Stimulated activated effector memory CD8-positive, alpha-beta T cell treated with anti-CD3 and anti-CD28 coated beads, Interleukin-12 subunit alpha, Interleukin-12 subunit beta, amount 100 ng/mL, for 72 hours (primary cell): Measurements from ENCODE around the gene ABL2.

Experiments
- ATAC-seq: fragments of 150-1000 bp; cut with Tn5 transposase; 2 replicates; pipeline ENCODE4 v1.10.0; 2021
- DNase-seq, 2 donors: peaks; one replicate each; pipeline ENCODE4 v3.0.0; 2021 to 2022; ENCODE audit warnings: low spot score in 2 of 2
- H3K27ac Mint-ChIP-seq: one replicate; pipeline ENCODE4 v1.8.0; 2022; ENCODE audit warnings: mild to moderate bottlenecking, mixed read lengths
- H3K36me3 Mint-ChIP-seq: one replicate; pipeline ENCODE4 v1.8.0; 2022; ENCODE audit warnings: mild to moderate bottlenecking, mixed read lengths
- H3K4me1 Mint-ChIP-seq: one replicate; pipeline ENCODE4 v1.8.0; 2022; ENCODE audit warnings: mixed read lengths
- H3K4me3 Mint-ChIP-seq: one replicate; pipeline ENCODE4 v1.8.0; 2022; ENCODE audit warnings: mild to moderate bottlenecking, mixed read lengths
- H3K9me3 Mint-ChIP-seq: one replicate; pipeline ENCODE4 v1.8.0; 2022; ENCODE audit warnings: mixed read lengths

Gene ABL2

GRCh38 chr1:179167418-179167777 is 62.1 kb downstream of the ABL2 start:
- Mint-ChIP-seq H3K4me1 (peaks cover 6% of the 10 kb centered on the region), H3K27ac (no peak overlapping the region), H3K4me3 (no peak overlapping the region), H3K36me3 (no peaks in the 10 kb centered on the region), H3K9me3 (no peaks in the 10 kb centered on the region)
- ATAC-seq (no peak), DNase-seq (no peak)

DNA sequence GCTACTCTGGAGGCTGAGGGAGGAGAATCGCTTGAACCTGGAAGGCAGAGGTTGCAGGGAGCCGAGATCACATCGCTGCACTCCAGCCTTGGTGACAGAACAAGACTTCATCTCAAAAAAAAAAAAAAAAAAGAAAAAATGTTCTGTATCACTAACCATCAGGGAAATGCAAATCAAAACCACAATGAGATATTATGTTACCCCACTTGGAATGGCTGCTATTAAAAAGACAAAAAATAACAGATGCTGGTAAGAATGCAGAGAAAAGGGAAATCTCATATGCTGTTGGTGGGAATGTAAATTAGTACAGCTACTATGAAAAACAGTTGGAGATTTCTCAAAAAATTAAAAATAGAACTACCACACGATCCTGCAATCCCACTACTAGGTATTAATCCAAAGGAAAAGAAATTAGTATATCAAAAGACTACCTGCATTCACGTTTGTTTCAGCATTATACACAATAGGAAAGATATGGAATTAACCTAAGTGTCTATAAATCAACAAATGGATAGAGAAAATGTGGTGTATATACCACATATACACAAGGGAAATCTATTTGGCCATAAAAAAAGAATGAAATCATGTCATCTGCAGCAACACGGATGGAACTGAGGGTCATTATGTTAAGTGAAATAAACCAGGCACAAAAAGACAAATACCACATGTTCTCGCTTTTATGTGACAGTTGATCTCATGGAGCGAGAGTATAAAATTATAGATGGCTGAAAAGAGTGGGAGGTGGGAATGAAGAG is 62.6 kb downstream of the ABL2 start:
- H3K4me3 Mint-ChIP-seq = no peak overlapping the region
- H3K27ac Mint-ChIP-seq = no peak overlapping the region
- no peaks in the 10 kb centered on the region for H3K36me3 Mint-ChIP-seq
- DNase-seq (no peak), ATAC-seq (no peak)
- peaks cover 6% of the 10 kb centered on the region for H3K4me1 Mint-ChIP-seq
- H3K9me3 Mint-ChIP-seq = no peaks in the 10 kb centered on the region

DNA sequence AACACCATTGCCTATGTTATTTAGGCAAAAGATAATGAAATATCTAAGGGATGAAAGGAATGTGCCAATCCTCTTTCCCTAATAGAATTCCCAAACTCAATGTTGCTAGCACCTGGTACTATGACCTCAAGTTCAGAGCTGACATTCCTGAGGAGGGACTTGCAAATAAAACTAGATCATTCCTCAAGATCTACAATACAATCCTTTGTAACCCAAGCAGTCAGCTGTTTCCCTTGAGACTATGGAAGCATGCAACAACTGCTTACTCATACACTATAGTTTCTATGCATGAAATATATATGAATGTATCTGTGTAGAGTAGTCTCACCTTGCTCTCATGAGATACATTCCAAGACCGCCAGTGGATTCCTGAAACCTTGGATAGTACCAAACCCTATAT is 65.0 kb downstream of the ABL2 start:
- Mint-ChIP-seq H3K9me3 (no peaks in the 10 kb centered on the region), H3K36me3 (no peaks in the 10 kb centered on the region), H3K4me3 (no peak overlapping the region), H3K4me1 (peaks cover 6% of the 10 kb centered on the region), H3K27ac (no peak overlapping the region)
- DNase-seq = no peak
- no peak for ATAC-seq

DNA sequence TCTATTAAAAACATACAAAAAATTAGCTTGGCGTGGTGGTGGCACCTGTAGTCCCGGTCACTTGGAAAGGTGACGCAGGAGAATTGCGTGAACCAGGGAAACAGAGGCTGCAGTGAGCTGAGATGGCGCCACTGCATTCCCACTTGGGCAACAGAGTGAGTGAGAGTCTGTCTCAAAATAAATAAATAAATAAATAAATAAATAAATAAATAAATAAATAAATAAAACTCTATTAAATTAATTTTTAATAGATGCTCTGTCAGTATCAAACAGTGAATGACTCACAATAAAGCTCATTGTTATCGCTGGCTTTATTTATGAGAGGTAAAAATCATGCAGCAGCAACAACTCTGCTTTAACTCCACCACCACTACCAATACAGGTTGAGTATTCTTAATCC is 72.8 kb downstream of the ABL2 start:
- Mint-ChIP-seq H3K36me3 (no peaks in the 10 kb centered on the region), H3K4me3 (no peak overlapping the region), H3K27ac (no peak overlapping the region), H3K9me3 (no peaks in the 10 kb centered on the region), H3K4me1 (peaks cover 8% of the 10 kb centered on the region)
- ATAC-seq (no peak), DNase-seq (no peak)

DNA sequence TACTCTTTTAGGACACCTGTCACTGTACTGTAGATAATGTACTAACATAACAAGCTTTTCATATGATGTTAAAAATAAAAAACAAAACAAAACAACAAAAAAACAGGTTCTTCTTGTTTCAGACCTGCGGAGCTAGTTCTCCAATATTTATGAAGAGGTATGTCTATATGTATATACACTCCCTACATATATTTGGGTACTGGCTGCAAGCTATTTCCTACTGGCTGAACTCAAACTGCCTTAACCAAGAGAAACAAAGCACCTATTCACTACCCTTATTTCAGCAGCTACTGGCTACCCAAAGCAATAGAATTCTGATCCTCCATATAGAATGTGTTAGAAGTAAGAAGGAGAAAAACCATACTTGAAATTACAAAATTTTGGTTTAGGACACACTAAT is 73.5 kb downstream of the ABL2 start:
- Mint-ChIP-seq H3K9me3 (no peaks in the 10 kb centered on the region), H3K36me3 (no peaks in the 10 kb centered on the region), H3K4me1 (peaks cover 8% of the 10 kb centered on the region), H3K4me3 (no peak overlapping the region), H3K27ac (no peak overlapping the region)
- no peak for ATAC-seq
- DNase-seq = no peak

GRCh38 chr1:179155615-179156014 is 73.9 kb downstream of the ABL2 start:
- no peak overlapping the region for H3K27ac Mint-ChIP-seq
- H3K9me3 Mint-ChIP-seq = no peaks in the 10 kb centered on the region

DNA sequence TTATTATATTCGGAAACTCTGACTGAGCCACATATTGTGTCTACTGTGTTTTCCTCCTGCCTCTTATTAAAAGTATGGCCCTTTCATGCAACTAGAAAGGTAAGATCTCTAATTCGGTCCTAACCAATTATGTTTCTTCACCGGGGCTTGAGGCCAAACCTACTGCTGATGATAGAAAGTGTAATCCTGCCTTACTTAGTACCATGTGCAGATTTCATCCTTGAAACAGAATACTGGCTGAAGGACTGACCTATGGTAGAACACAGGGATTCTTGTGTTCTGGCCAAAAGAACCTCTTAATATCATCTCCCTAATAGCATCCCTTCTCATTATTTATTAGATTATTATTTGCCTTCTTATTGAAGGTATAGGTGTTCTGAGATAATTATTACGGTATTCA is 75.0 kb downstream of the ABL2 start:
- Mint-ChIP-seq H3K9me3 (no peaks in the 10 kb centered on the region), H3K4me1 (peaks cover 8% of the 10 kb centered on the region), H3K36me3 (no peaks in the 10 kb centered on the region), H3K27ac (no peak overlapping the region), H3K4me3 (no peak overlapping the region)
- no peak for DNase-seq
- ATAC-seq = no peak

More at GRCh38 chr1:179155615-179156014, 73.9 kb downstream of the ABL2 start:
- Mint-ChIP-seq H3K4me1 (peaks cover 8% of the 10 kb centered on the region), H3K36me3 (no peaks in the 10 kb centered on the region), H3K4me3 (no peak overlapping the region)
- ATAC-seq = no peak
- DNase-seq = no peak

DNA sequence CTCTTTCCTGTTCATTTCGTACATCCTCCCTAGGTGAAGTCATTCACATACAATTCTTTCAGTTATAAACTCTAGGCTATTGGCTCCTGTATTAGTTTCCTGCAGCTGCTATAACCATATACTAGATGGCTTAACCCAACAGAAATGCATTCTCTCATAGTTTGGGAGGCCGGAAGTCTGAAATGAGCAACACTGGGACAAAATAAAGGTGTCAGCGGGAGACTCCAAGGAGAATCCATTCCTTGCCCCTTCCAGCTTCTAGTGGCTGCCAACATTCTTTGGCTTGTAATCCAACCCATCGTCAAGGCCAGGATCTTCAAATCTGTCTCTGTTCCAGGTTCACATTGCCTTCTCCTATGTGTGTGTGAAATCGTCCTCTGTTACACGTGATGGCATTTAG is 76.3 kb downstream of the ABL2 start:
- Mint-ChIP-seq H3K27ac (no peak overlapping the region), H3K4me3 (no peak overlapping the region), H3K36me3 (no peaks in the 10 kb centered on the region), H3K4me1 (peaks cover 8% of the 10 kb centered on the region), H3K9me3 (no peaks in the 10 kb centered on the region)
- ATAC-seq (no peak), DNase-seq (no peak)

DNA sequence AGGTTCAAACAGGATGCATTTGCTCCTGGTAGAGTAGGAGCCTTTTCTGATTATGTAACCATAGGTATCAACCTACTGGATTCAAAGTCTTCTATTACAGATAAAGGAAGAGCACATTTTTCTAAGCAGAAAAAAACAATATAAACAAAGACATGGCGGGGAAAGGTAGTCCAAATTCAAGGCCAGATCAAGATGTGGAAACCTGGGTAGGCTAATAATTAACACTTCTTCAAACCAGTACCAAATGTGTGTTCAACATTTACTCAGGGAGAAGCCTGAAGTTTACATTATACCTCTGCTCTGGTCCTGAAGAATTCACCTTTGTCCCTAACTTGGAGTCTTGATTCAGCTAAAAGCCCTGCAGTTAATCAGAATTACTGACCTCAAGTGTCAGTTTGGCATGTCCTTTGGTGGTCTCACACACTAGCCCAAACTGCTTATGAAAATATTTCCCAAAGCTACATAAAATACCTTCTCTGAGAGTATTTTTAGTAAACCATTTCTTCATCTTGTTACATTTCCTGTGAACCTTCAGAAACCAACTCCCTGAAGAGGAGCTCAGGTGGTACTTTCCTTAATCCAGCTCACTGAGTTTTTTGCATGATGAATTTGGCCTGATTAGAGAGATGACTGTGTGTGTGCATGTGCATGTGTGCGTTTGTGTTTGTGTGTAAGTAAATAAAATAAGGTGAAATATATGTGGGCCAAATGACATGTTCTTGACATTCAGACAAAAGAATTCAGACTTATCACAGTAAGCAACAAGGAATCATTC is 77.4 kb downstream of the ABL2 start:
- H3K4me3 Mint-ChIP-seq = no peak overlapping the region
- no peak overlapping the region for H3K27ac Mint-ChIP-seq
- DNase-seq (no peak), ATAC-seq (no peak)
- no peaks in the 10 kb centered on the region for H3K9me3 Mint-ChIP-seq
- H3K4me1 Mint-ChIP-seq = peaks cover 8% of the 10 kb centered on the region
- no peaks in the 10 kb centered on the region for H3K36me3 Mint-ChIP-seq

GRCh38 chr1:179146911-179147310 is 82.6 kb downstream of the ABL2 start:
- Mint-ChIP-seq H3K36me3 (no peaks in the 10 kb centered on the region), H3K27ac (no peak overlapping the region), H3K4me1 (peaks cover 9% of the 10 kb centered on the region), H3K4me3 (no peak overlapping the region), H3K9me3 (no peaks in the 10 kb centered on the region)
- no peak for ATAC-seq
- no peak for DNase-seq

DNA sequence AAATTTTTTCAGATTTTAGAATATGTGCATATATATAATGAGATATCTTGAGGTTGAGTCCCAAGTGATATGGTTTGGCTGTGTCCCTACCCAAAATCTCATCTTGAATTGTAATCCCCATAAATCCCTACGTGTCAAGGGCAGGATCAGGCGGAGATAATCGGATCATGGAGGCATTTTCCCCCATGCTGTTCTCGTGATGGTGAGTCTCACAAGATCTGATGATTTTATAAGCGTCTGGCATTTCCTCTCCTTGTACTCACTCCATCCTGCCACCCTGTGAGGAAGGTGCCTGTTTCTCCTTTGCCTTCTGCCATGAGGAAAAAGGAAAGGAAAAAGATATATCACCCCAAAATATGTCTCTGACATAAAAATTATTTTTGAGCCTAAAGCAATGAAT is 83.0 kb downstream of the ABL2 start:
- no peaks in the 10 kb centered on the region for H3K36me3 Mint-ChIP-seq
- DNase-seq (no peak), ATAC-seq (no peak)
- peaks cover 13% of the 10 kb centered on the region for H3K4me1 Mint-ChIP-seq
- no peak overlapping the region for H3K27ac Mint-ChIP-seq
- H3K4me3 Mint-ChIP-seq = no peak overlapping the region
- no peaks in the 10 kb centered on the region for H3K9me3 Mint-ChIP-seq

DNA sequence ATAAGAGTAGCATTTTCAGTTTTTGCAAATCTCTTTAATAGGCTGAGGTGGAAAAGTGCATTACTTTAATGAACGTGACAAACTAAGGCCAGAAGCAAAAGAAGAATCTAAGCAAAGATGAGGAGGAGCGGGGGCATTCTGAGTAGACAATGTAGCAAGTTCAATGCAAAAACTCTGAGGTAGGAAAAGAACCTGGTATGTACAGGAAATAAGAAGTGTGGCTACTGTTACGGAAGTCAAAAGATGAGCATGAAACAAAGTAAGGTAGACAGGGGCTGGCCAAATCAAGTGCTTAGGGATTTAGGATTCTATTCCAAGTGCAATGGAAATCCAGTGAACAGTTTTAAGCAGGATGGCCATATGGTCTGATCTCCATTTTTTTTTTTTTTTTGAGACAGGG is 84.0 kb downstream of the ABL2 start:
- Mint-ChIP-seq H3K4me3 (no peak overlapping the region), H3K36me3 (no peaks in the 10 kb centered on the region), H3K4me1 (peaks cover 19% of the 10 kb centered on the region), H3K27ac (no peak overlapping the region), H3K9me3 (no peaks in the 10 kb centered on the region)
- no peak for DNase-seq
- ATAC-seq = no peak

DNA sequence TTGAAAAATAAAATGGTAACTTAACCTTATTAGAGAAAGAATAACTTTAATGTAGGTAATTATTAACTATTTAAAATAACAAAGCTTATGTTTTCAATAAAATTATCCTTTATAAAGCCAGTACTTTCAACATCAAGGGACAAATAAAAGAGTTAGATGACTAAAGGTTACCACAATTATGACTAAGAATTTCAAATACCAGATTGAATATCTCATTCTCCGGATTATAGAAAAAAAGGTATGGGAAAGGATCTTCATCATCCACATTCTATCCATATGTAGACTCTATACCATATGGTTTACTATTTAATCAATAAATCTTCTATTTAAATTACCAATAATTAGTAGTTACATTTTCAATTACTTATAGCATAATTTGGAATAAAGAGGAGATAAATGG is 84.9 kb downstream of the ABL2 start:
- no peaks in the 10 kb centered on the region for H3K9me3 Mint-ChIP-seq
- DNase-seq (no peak), ATAC-seq (no peak)
- no peak overlapping the region for H3K27ac Mint-ChIP-seq
- peaks cover 27% of the 10 kb centered on the region for H3K4me1 Mint-ChIP-seq
- no peaks in the 10 kb centered on the region for H3K36me3 Mint-ChIP-seq
- no peak overlapping the region for H3K4me3 Mint-ChIP-seq

- H3K4me3 Mint-ChIP-seq = no peak overlapping the region
- H3K27ac Mint-ChIP-seq = peak overlapping the region; percentile 32
- DNase-seq (no peak), ATAC-seq (peak; percentile 69)
- peaks cover 33% of the 10 kb centered on the region for H3K4me1 Mint-ChIP-seq
- H3K9me3 Mint-ChIP-seq = no peaks in the 10 kb centered on the region
- no peaks in the 10 kb centered on the region for H3K36me3 Mint-ChIP-seq
Observed at GRCh38 chr1:179143322-179143721, 86.2 kb downstream of the ABL2 start.

- Mint-ChIP-seq H3K36me3 (no peaks in the 10 kb centered on the region), H3K4me1 (peaks cover 33% of the 10 kb centered on the region), H3K27ac (peak overlapping the region; percentile 32), H3K9me3 (no peaks in the 10 kb centered on the region), H3K4me3 (no peak overlapping the region)
- DNase-seq (no peak), ATAC-seq (no peak)
Observed at GRCh38 chr1:179142889-179143299, 86.6 kb downstream of the ABL2 start.

DNA sequence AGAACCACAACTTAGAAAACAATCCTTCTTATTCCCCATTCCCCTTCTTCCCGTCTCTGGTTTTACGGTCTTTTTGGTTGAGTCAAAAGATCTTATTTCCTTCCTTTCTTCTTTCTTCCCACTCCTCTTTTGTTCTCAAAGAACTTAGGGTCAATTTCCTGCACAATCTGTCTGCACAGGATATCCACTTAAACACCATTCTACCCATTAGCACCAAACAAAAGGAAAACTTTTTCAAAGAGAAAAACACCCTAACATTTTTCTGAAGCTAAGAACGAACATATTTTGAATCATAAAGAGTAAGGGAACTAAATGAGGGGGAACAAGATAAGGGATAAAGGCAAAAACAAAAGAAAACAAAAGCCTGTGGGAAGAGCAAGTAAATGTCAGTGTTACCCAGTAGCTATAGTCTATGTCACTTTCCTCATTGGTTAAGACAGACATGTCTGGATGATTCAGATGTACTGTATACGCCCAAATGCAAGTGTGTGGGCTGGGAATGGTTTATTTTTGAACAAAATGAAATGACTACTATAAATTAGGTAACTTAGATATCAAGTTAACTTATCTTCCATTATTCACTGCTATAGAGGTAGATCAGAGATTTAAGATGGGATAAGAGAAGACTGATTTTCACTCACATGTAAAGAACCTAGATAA is 87.8 kb downstream of the ABL2 start:
- DNase-seq = no peak
- Mint-ChIP-seq H3K4me3 (peak overlapping the region; percentile 15), H3K36me3 (no peaks in the 10 kb centered on the region), H3K4me1 (peaks cover 33% of the 10 kb centered on the region), H3K9me3 (no peaks in the 10 kb centered on the region), H3K27ac (no peak overlapping the region)
- ATAC-seq = peak; percentile 98
